ENCODE data around the gene RITA1.

GRCh38 chr12:113184900-113185179, 681 bp upstream of the RITA1 start:
- TF ChIP-seq, protein P1, sequence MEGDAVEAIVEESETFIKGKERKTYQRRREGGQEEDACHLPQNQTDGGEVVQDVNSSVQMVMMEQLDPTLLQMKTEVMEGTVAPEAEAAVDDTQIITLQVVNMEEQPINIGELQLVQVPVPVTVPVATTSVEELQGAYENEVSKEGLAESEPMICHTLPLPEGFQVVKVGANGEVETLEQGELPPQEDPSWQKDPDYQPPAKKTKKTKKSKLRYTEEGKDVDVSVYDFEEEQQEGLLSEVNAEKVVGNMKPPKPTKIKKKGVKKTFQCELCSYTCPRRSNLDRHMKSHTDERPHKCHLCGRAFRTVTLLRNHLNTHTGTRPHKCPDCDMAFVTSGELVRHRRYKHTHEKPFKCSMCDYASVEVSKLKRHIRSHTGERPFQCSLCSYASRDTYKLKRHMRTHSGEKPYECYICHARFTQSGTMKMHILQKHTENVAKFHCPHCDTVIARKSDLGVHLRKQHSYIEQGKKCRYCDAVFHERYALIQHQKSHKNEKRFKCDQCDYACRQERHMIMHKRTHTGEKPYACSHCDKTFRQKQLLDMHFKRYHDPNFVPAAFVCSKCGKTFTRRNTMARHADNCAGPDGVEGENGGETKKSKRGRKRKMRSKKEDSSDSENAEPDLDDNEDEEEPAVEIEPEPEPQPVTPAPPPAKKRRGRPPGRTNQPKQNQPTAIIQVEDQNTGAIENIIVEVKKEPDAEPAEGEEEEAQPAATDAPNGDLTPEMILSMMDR (IDR thresholded peaks at IDR 0.05) = no peak
- no peak for TF ChIP-seq EZH2 (IDR thresholded peaks at IDR 0.05; ENCODE audit: borderline replicate concordance, insufficient read depth, low read depth, low read length, poor library complexity, severe bottlenecking)
